Pancreas (tissue), 10 donors: Measurements from ENCODE around the gene ATP8A2. TPM values are rescaled to one million over a fixed set of nuclear protein-coding genes. Genes with fewer than 3 reads are reported as not detected.

ENCODE experiments used
- ATAC-seq, 4 donors: fragments of 200-7000 bp; cut with Tn5 transposase; one replicate each; pipeline versions ENCODE4 v1.8.0 to v1.9.1; 2020; ENCODE audit warnings: mild to moderate bottlenecking in 4 of 4, moderate library complexity in 4 of 4
- DNase-seq, 6 donors: peaks; one replicate each; pipeline ENCODE4 v3.0.0-alpha.2; 2020
- FAIRE-seq: peaks from 2 replicates; lab custom pipeline; 2012; peaks lifted over from hg19 to GRCh38; lab: Jason Lieb, UNC
- H3K27ac ChIP-seq, 4 donors: fragments of 200-600 bp; sonication (generic); 1 replicate in 3 of 4; 2 replicates in 1 of 4; pipeline versions ENCODE4 v1.5.0 to v1.8.0; 2020
- H3K27me3 ChIP-seq, 4 donors: fragments of 200-600 bp; one replicate each; pipeline ENCODE4 v1.8.0; 2021
- H3K36me3 ChIP-seq, 3 donors: fragments of 200-600 bp; sonication (generic) in 1 of 3; one replicate each; pipeline versions ENCODE4 v1.5.0 to v1.8.0; 2020 to 2021
- H3K4me1 ChIP-seq, 3 donors: fragments of 200-600 bp; one replicate each; pipeline ENCODE4 v1.8.0; 2021
- H3K4me3 ChIP-seq, 4 donors: fragments of 200-600 bp; sonication (generic) in 2 of 4; one replicate each; pipeline versions ENCODE4 v1.5.0 to v1.8.0; 2020 to 2021
- H3K9me3 ChIP-seq, 4 donors: fragments of 200-600 bp; one replicate each; pipeline ENCODE4 v1.8.0; 2021
- WGBS, 2 donors: extraction: QIAGEN DNeasy Blood & Tissue Kit; methylation state at CpG; one replicate each; pipeline ENCODE4 v1.1.7; 2013; 5-methylcytosine and 5-hydroxymethylcytosine counted together
- intact Hi-C, 3 donors: fragments of 100-400 bp; cut with DNase I; formaldehyde crosslinking; loops; one replicate each; pipeline versions ENCODE4 v1.11.1 to v1.14.2; 2022
- polyA plus RNA-seq, 2 donors: library from polyadenylated mRNA; stranded (reverse); fragments of 200-250 nt; gene quantifications; one replicate each; pipeline ENCODE4 v1.2.3, GENCODE V29; 2013
- total RNA-seq, 6 donors: library from RNA; stranded (reverse); fragmentation: NEBNext Ultra II Directional in 4 of 6; extraction: Animal tissue kit (Norgen Biotek cat#: 25700) in 4 of 6; gene quantifications; one replicate each; pipeline versions ENCODE4 v1.2.1 to v1.2.4, GENCODE V29; 2021 to 2023
- TF ChIP-seq, protein P1 (sequence below), 4 donors: fragments of 200-600 bp; sonication (generic) in 3 of 4; IDR thresholded peaks; one replicate each; pipeline versions ENCODE4 v1.5.0 to v1.8.0; 2021; ENCODE audit warnings: antibody characterized with exemption in 4 of 4
- donor health status: healthy with polysubstance abuse.
- donor health status: DM: no; HTN: no; CAD: no; lungs with moderate emphysema.
- donor health status: DM: no; HTN: no; CAD: no.
- donor health status: control.
- donor health status: control.
- donor health status: Bipolar disorder and iron deficiency.
- donor health status: DM: yes; HTN: yes; CAD: no.
- donor health status: DM: no; HTN: no; CAD: no.
- donor health status: DM: no; HTN: no; CAD: no.
- donor health status: DM: yes; HTN: yes; CAD: no.

The ATP8A2 gene
- total RNA-seq (under 1 TPM; 0.06 to 0.28 (median 0.14) TPM), polyA plus RNA-seq (under 1 TPM; 0.04 to 0.19 TPM)

DNA sequence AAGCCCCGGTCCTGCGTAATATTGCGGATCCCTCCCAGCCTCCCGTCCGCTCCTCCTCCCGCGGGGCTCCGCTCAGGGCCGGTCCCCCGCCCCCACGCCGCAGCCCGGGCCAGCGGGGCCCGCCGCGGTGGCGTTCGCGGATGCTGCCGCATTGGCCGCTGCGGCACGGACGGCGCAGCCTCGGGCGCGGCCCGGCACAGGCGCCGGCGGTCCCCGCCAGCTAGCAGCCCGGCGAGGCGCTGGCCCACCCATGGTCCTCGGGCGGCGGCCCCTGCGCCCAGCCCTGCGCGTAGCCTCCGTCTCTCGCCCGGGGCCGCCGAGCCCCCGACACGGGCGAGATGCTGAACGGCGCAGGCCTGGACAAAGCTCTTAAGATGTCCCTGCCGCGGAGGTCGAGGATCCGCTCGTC lies at the start of gene ATP8A2:
Gene ATP8A2, plus strand, starts transcription at position 100 of the 409 bp plus-strand sequence. Its CDS starts 239 bp downstream, at position 339.
- WGBS, 2 donors, result 0 to 1% methylated on average over 34 to 58 of the region's 58 CpGs
- TF ChIP-seq, protein P1, sequence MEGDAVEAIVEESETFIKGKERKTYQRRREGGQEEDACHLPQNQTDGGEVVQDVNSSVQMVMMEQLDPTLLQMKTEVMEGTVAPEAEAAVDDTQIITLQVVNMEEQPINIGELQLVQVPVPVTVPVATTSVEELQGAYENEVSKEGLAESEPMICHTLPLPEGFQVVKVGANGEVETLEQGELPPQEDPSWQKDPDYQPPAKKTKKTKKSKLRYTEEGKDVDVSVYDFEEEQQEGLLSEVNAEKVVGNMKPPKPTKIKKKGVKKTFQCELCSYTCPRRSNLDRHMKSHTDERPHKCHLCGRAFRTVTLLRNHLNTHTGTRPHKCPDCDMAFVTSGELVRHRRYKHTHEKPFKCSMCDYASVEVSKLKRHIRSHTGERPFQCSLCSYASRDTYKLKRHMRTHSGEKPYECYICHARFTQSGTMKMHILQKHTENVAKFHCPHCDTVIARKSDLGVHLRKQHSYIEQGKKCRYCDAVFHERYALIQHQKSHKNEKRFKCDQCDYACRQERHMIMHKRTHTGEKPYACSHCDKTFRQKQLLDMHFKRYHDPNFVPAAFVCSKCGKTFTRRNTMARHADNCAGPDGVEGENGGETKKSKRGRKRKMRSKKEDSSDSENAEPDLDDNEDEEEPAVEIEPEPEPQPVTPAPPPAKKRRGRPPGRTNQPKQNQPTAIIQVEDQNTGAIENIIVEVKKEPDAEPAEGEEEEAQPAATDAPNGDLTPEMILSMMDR (IDR thresholded peaks at IDR 0.05), result no peak
- no peak within 1 kb of the TSS for H3K27ac ChIP-seq
- H3K27me3 ChIP-seq, result peaks cover 0 to 8% (median 0%) of the 10 kb centered on the region in 4 donors
- DNase-seq, result no peak
- FAIRE-seq, result no peak
- peak; percentile 31 to 59 (median 42) for ATAC-seq
- no peaks in the 10 kb centered on the region for H3K9me3 ChIP-seq
- intact Hi-C loops, result no loop called here
- no peaks in the 10 kb centered on the region for H3K36me3 ChIP-seq
- H3K4me1 ChIP-seq, result no peaks in the 10 kb centered on the region
- H3K4me3 ChIP-seq, result peak within 1 kb of the TSS in 2 of 4 donors; percentile 26 to 37

DNA sequence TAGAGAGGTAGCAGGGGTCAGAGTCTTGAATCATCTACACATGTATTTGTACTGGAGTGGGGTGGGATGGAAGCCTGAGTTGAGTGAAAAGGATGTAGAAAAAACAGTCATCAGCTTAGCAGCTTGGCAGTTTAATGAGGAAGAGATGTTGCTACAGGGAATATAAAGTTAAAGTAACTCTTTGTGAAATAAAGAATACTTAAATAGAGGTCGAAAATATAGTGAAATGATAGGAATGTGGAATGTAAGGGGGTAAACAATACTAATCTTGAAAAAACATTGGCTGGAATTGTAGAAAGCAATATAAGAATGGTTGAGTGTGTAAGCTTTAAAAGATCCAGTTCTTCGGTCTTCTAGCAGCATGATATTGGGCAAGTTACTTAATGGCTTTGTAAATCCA lies 47.7 kb upstream of the ATP8A2 start:
- TF ChIP-seq, protein P1 (IDR thresholded peaks at IDR 0.05), result no peak
- 63 to 80% methylated on average over 2 of the region's 2 CpGs for WGBS, 2 donors
- no peaks in the 10 kb centered on the region for H3K9me3 ChIP-seq
- H3K4me1 ChIP-seq, result no peaks in the 10 kb centered on the region
- H3K27ac ChIP-seq, result no peak overlapping the region
- H3K36me3 ChIP-seq, result peaks cover 0 to 47% (median 7%) of the 10 kb centered on the region in 3 donors
- no peaks in the 10 kb centered on the region for H3K27me3 ChIP-seq
- FAIRE-seq, result no peak
- DNase-seq, result no peak
- no peak for ATAC-seq
- intact Hi-C loops, result no loop called here
- H3K4me3 ChIP-seq, result no peak overlapping the region

DNA sequence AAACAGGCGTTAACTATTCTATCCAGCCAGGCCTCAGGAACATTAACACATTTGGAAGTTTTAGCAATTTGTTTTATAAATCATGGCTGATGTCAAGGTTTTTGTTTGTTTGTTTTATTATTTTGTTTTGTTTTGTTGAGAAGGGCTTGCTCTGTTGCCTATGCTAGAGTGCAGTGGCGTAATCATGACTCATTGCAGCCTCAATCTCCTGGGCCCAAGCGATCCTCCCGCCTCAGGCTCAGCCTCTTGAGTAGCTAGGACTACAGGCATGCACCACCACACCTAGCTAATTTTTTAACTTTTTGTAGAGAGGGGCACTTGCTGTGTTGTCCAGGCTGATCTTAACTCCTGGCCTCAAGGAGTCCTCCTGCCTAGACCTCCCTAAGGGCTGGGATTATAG lies 42.1 kb upstream of the ATP8A2 start:
- intact Hi-C loops, result no loop called here

DNA sequence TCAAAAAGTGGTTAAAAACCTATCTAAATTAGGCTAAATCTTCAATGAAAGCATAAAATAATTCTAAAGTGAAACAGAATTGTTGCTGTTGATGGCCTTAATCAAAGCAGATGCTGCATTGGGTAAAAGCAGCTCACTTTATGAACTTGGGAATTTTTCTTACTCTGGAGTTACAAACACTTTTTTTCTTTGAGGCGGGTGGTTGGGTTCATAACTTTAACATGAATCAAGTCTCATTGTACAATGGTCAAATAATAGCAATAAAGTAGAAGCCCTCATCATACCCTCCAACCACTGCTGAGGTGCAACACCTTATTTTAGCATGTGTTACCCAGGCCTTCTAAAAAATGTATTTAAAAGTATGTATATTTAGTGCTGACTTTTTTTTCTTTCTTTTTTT lies 41.2 kb upstream of the ATP8A2 start:
- ATAC-seq (no peak), DNase-seq (no peak), FAIRE-seq (no peak)
- intact Hi-C loops, result no loop called here
- Histone ChIP-seq H3K9me3 (no peaks in the 10 kb centered on the region), H3K4me3 (no peak overlapping the region), H3K4me1 (no peaks in the 10 kb centered on the region), H3K36me3 (peaks cover 0 to 48% (median 8%) of the 10 kb centered on the region in 3 donors), H3K27me3 (no peaks in the 10 kb centered on the region), H3K27ac (no peak overlapping the region)
- WGBS, 2 donors, result 98 to 100% methylated on average over 1 of the region's 1 CpG
- TF ChIP-seq, protein P1 (IDR thresholded peaks at IDR 0.05), result no peak

More for the DNA sequence above, 42.1 kb upstream of the ATP8A2 start:
- 94 to 95% methylated on average over 4 of the region's 4 CpGs for WGBS, 2 donors
- no peak overlapping the region for H3K27ac ChIP-seq
- no peaks in the 10 kb centered on the region for H3K9me3 ChIP-seq
- DNase-seq (no peak), FAIRE-seq (no peak), ATAC-seq (no peak)
- TF ChIP-seq, protein P1 (IDR thresholded peaks at IDR 0.05), result no peak
- no peaks in the 10 kb centered on the region for H3K27me3 ChIP-seq
- H3K36me3 ChIP-seq, result peaks cover 0 to 53% (median 8%) of the 10 kb centered on the region in 3 donors
- H3K4me3 ChIP-seq, result no peak overlapping the region
- H3K4me1 ChIP-seq, result no peaks in the 10 kb centered on the region

DNA sequence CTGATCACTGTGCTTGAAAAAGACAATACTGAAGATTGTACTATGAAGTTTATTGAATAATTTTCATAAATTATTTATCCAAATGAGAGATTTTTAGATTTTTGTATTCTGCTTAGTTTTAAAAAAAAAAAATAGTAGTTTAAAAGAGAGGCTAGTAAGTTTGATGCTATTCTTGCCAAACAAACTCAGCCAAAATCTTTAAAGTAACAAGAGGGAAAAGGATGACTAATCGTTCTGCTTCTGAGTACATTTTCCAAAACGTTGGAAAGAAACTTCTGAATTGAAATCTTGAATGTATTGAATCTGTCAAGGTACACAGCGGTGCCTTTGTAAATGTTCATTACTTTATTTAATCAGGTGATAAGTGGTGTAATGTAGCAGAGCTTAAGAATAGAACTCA lies 35.9 kb upstream of the ATP8A2 start:
- intact Hi-C loops, result no loop called here
- H3K4me1 ChIP-seq, result peaks cover 0 to 4% (median 4%) of the 10 kb centered on the region in 3 donors
- H3K9me3 ChIP-seq, result no peaks in the 10 kb centered on the region
- peaks cover 0 to 18% (median 8%) of the 10 kb centered on the region in 3 donors for H3K36me3 ChIP-seq
- H3K27me3 ChIP-seq, result no peaks in the 10 kb centered on the region
- no peak overlapping the region for H3K27ac ChIP-seq
- no peak overlapping the region for H3K4me3 ChIP-seq
- DNase-seq, result no peak
- ATAC-seq, result no peak
- TF ChIP-seq, protein P1 (IDR thresholded peaks at IDR 0.05), result no peak
- 22 to 40% methylated on average over 3 of the region's 3 CpGs for WGBS, 2 donors
- FAIRE-seq, result no peak
